T-helper 2 cell treated with Interferon-gamma antibody and Interleukin-4, amounts not matched to agents 5 μg/mL and 100 μg/mL, for 36 hours (primary cell): ENCODE measurements around the gene IP6K3.
A peak's percentile ranks its signal among the peaks of the same experiment; 100 is the strongest.

Experiments
- DNase-seq: peaks from one replicate; pipeline ENCODE4 v3.0.0; 2021; ENCODE audit warnings: low spot score
- H3K27ac Mint-ChIP-seq: one replicate; pipeline ENCODE4 v1.8.0; 2021; ENCODE audit warnings: mild to moderate bottlenecking, mixed read lengths
- H3K27me3 Mint-ChIP-seq: one replicate; pipeline ENCODE4 v1.8.0; 2021; ENCODE audit warnings: low read depth, mixed read lengths
- H3K36me3 Mint-ChIP-seq: one replicate; pipeline ENCODE4 v1.8.0; 2021; ENCODE audit warnings: low read depth, mixed read lengths
- H3K4me1 Mint-ChIP-seq: one replicate; pipeline ENCODE4 v1.8.0; 2021; ENCODE audit warnings: low read depth, mixed read lengths
- H3K4me3 Mint-ChIP-seq: one replicate; pipeline ENCODE4 v1.8.0; 2022; ENCODE audit warnings: mild to moderate bottlenecking, moderate library complexity, mixed read lengths
- H3K9me3 Mint-ChIP-seq: one replicate; pipeline ENCODE4 v1.8.0; 2021; ENCODE audit warnings: mixed read lengths

Gene IP6K3, protein sequence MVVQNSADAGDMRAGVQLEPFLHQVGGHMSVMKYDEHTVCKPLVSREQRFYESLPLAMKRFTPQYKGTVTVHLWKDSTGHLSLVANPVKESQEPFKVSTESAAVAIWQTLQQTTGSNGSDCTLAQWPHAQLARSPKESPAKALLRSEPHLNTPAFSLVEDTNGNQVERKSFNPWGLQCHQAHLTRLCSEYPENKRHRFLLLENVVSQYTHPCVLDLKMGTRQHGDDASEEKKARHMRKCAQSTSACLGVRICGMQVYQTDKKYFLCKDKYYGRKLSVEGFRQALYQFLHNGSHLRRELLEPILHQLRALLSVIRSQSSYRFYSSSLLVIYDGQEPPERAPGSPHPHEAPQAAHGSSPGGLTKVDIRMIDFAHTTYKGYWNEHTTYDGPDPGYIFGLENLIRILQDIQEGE

DNA sequence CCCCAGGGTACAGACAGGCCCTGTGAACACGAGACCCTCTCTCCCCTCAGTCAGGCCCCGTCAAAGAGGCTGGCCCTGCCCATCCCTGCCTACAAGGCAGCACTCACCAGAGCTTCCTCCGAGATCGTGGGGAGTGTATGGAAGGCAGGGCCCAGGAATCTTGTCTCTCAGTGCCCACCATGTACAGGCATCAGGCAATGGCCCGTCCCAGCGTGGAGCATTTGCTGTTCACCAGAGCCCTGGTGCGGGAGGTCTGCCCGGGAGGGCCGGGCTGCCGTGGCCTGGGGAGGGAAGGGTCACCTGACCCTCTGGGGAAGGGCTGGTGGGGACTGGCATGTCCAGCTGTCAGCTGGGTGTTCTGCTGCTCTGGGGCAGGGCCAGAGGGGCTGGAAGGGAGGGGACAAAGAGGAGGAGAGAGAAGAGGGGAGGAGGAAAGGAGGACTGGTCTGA is at the start of gene IP6K3:
TSS of gene IP6K3 (minus strand) at position 255 of the 450 bp plus-strand sequence. CDS start 11,429 bp downstream, outside the sequence.
- peaks cover 5% of the 10 kb centered on the region for H3K27me3 Mint-ChIP-seq
- no peak within 1 kb of the TSS for H3K4me3 Mint-ChIP-seq
- no peaks in the 10 kb centered on the region for H3K36me3 Mint-ChIP-seq
- H3K27ac Mint-ChIP-seq = no peak within 1 kb of the TSS
- no peak for DNase-seq
- no peaks in the 10 kb centered on the region for H3K4me1 Mint-ChIP-seq
- no peaks in the 10 kb centered on the region for H3K9me3 Mint-ChIP-seq

DNA sequence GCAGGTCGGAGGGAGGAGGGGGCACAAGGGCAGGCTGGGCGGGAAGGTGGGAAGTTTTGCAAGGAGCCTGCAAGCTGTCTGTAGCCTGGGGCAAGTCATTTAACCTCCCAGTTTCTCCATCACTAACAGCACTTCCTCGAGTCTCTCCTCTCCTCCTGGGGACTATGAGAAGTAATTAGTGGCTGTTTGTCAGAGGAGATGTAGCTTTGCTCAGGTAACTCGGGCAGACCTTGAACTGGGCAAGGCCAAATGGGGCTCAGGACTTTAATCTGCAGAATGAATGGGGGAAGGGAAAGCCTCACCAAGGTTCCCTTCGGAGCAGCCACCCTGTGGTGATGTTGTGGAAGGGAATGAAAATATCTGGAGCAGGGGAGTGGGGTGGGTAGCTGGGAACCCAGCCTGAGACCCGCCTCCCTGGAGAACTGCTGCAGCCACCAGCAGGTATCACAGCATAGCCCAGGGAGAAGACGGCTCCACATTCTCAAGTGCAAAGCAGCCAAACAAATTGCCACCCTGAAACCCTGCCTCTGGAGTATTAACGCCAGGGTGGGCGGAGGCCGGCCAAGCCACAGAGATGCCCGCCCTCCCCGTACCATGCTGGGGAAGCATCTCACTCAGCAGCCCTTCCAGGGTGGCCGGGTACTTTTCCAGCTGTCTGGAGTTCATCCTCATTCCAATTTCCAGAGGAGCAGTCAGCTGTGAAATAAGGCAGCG is 48.4 kb upstream of the IP6K3 start:
- H3K4me3 Mint-ChIP-seq = no peak overlapping the region
- H3K9me3 Mint-ChIP-seq = no peaks in the 10 kb centered on the region
- H3K27me3 Mint-ChIP-seq = peaks cover 31% of the 10 kb centered on the region
- DNase-seq = no peak
- H3K27ac Mint-ChIP-seq = no peak overlapping the region
- peaks cover 7% of the 10 kb centered on the region for H3K4me1 Mint-ChIP-seq
- H3K36me3 Mint-ChIP-seq = no peaks in the 10 kb centered on the region

DNA sequence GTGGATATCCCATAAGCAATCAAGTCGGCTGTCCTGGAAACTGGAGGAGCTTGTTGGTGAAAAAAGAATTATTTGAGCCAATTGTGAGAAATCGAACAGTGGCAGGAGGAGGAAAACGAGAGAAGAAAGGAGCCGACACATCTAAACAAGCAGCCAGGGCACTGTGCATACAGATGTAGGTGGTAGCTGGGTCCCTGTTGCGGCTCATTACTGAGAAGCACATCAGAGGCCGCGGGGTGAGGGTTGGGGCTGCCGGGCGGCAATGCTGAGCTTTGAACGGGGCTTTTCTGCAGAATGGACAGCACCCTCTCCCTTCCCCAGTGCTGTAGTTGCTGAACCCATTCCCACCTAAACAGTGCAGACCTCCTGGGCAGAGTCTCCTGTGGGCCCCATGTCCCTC is 46.3 kb upstream of the IP6K3 start:
- no peaks in the 10 kb centered on the region for H3K9me3 Mint-ChIP-seq
- no peak overlapping the region for H3K27ac Mint-ChIP-seq
- H3K4me3 Mint-ChIP-seq = no peak overlapping the region
- H3K4me1 Mint-ChIP-seq = peaks cover 13% of the 10 kb centered on the region
- H3K36me3 Mint-ChIP-seq = peaks cover 3% of the 10 kb centered on the region
- DNase-seq = no peak
- H3K27me3 Mint-ChIP-seq = peaks cover 24% of the 10 kb centered on the region

- Mint-ChIP-seq H3K36me3 (peaks cover 8% of the 10 kb centered on the region), H3K4me3 (no peak overlapping the region), H3K4me1 (peaks cover 25% of the 10 kb centered on the region), H3K9me3 (no peaks in the 10 kb centered on the region), H3K27ac (no peak overlapping the region), H3K27me3 (peaks cover 22% of the 10 kb centered on the region)
- no peak for DNase-seq
Observed at GRCh38 chr6:33791620-33792019, 44.9 kb upstream of the IP6K3 start.

- peaks cover 31% of the 10 kb centered on the region for H3K4me1 Mint-ChIP-seq
- DNase-seq = no peak
- no peaks in the 10 kb centered on the region for H3K9me3 Mint-ChIP-seq
- H3K27me3 Mint-ChIP-seq = peaks cover 22% of the 10 kb centered on the region
- peaks cover 14% of the 10 kb centered on the region for H3K36me3 Mint-ChIP-seq
- no peak overlapping the region for H3K27ac Mint-ChIP-seq
- H3K4me3 Mint-ChIP-seq = no peak overlapping the region
Observed at GRCh38 chr6:33790910-33791309, 44.2 kb upstream of the IP6K3 start.

DNA sequence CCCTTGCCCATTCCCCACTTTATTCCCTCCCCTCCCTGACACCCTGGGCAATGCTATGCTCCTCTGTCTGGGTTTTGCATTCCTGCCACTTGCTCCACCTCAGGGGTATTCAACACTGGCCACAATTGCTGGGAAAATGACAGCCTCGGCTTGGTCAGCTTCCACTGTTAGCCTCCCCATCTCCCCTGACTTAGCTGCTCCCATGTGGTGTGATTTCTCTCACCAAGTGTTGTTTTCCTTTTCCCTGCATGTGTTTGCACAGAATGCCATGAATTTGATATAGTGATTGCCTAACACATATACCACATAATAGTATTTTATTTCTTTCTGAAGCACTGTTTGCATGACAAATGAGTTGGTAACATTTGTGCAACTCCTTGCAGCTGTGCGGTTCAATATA is 43.7 kb upstream of the IP6K3 start:
- no peak for DNase-seq
- H3K9me3 Mint-ChIP-seq = no peaks in the 10 kb centered on the region
- H3K27ac Mint-ChIP-seq = peak overlapping the region; percentile 16
- H3K27me3 Mint-ChIP-seq = peaks cover 22% of the 10 kb centered on the region
- peaks cover 16% of the 10 kb centered on the region for H3K36me3 Mint-ChIP-seq
- peaks cover 36% of the 10 kb centered on the region for H3K4me1 Mint-ChIP-seq
- peak overlapping the region; percentile 10 for H3K4me3 Mint-ChIP-seq

DNA sequence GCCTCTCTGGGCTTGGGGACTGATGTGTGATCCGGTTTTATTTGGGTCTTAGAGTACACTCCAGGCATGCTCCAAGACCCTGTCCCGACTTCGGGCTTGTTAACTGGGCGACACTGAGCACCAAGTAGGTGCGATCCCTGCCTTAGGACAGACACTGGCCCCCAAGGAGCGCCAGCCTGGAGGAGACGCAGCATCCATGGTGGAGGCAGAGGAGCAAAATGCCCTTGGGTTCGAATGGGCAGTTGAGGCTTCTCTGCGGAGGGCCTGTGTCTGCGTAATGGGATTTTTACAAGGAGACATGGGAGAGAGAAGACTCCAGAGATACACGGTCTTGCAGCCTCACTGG is 42.8 kb upstream of the IP6K3 start:
- H3K4me1 Mint-ChIP-seq = peaks cover 43% of the 10 kb centered on the region
- peaks cover 17% of the 10 kb centered on the region for H3K27me3 Mint-ChIP-seq
- peak overlapping the region; percentile 80 for H3K4me3 Mint-ChIP-seq
- no peak for DNase-seq
- H3K36me3 Mint-ChIP-seq = peaks cover 25% of the 10 kb centered on the region
- H3K27ac Mint-ChIP-seq = peak overlapping the region; percentile 81
- no peaks in the 10 kb centered on the region for H3K9me3 Mint-ChIP-seq

- no peaks in the 10 kb centered on the region for H3K9me3 Mint-ChIP-seq
- peak; percentile 93 for DNase-seq
- H3K4me3 Mint-ChIP-seq = peak within 1 kb of the TSS; percentile 96
- H3K27me3 Mint-ChIP-seq = peaks cover 17% of the 10 kb centered on the region
- peak within 1 kb of the TSS; percentile 99 for H3K27ac Mint-ChIP-seq
- peaks cover 30% of the 10 kb centered on the region for H3K36me3 Mint-ChIP-seq
- H3K4me1 Mint-ChIP-seq = peaks cover 43% of the 10 kb centered on the region
Observed at GRCh38 chr6:33788694-33789549, 42.2 kb upstream of the IP6K3 start, which contains the start of gene LEMD2. TSS of gene LEMD2 (minus strand) at chr6:33789130. CDS start at chr6:33789116, 14 bp downstream.

DNA sequence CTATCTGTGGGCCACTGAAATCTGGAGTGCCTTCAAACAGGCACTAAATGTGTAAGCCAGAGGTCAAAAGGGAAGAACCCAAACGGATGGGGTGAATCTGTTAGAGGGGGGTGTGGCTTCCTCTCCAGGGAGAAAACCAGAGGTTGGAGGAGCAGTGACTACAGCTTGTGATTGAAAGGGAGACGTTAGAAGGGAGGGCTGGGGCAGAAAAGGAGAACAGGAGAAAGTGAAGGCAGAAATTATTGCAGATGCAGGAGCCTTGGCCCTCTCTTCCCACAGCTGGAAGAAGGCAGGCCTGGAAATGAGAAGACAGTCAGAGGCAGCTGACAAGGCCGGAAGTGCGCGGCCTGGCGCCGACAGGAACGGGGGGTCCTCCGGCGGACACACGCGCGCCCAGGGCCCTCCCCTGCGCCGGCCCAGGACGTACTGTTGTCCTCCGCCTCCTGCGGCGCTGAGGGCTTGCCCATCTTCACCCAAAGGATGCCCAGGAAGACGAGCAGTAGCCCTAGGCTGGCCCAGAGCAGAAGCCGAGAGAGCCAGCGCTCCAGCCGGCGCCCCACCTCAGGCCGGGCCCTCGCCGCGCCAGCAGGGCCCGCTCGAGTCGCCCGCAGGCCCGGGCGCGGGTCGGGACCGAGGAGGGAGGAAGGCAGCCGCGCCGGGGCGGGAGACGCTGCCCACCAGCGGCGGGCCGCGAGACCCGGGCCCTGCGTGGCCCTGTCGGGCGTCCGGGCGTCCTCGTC is 41.4 kb upstream of the IP6K3 start:
- Mint-ChIP-seq H3K27ac (peak overlapping the region; percentile 99), H3K27me3 (peaks cover 11% of the 10 kb centered on the region), H3K36me3 (peaks cover 38% of the 10 kb centered on the region), H3K4me1 (peaks cover 43% of the 10 kb centered on the region), H3K4me3 (peak overlapping the region; percentile 96), H3K9me3 (no peaks in the 10 kb centered on the region)
- peak; percentile 69 for DNase-seq

- H3K4me1 Mint-ChIP-seq = peaks cover 44% of the 10 kb centered on the region
- peak overlapping the region; percentile 99 for H3K27ac Mint-ChIP-seq
- peaks cover 41% of the 10 kb centered on the region for H3K36me3 Mint-ChIP-seq
- no peaks in the 10 kb centered on the region for H3K9me3 Mint-ChIP-seq
- DNase-seq = no peak
- H3K27me3 Mint-ChIP-seq = peaks cover 8% of the 10 kb centered on the region
- H3K4me3 Mint-ChIP-seq = peak overlapping the region; percentile 96
Observed at GRCh38 chr6:33787346-33787953, 40.7 kb upstream of the IP6K3 start.

DNA sequence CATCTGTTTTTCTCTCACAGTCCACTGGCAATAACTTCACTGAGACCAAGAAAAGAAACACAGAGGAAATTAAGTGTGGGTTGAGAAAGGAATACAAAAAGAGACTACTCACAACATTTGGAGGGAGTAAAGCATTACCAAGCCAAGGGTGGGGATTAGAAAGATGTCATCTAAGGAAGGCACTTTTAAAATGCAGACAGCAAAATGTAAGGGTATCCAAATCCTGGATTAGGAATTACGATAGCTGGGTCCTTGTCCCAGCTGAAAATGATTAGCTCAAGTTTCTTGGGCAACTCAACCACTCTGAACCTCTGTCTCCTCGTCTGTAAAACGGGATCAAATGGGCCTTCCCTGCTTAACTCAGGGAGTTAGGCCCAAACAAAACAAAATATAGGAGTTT is 40.0 kb upstream of the IP6K3 start:
- no peaks in the 10 kb centered on the region for H3K9me3 Mint-ChIP-seq
- H3K27me3 Mint-ChIP-seq = peaks cover 5% of the 10 kb centered on the region
- peak overlapping the region; percentile 96 for H3K4me3 Mint-ChIP-seq
- no peak for DNase-seq
- H3K4me1 Mint-ChIP-seq = peaks cover 47% of the 10 kb centered on the region
- H3K27ac Mint-ChIP-seq = no peak overlapping the region
- peaks cover 46% of the 10 kb centered on the region for H3K36me3 Mint-ChIP-seq

GRCh38 chr6:33785778-33786177 is 39.1 kb upstream of the IP6K3 start:
- H3K4me3 Mint-ChIP-seq = peak overlapping the region; percentile 96
- H3K27ac Mint-ChIP-seq = no peak overlapping the region
- H3K9me3 Mint-ChIP-seq = no peaks in the 10 kb centered on the region
- H3K27me3 Mint-ChIP-seq = no peaks in the 10 kb centered on the region
- H3K4me1 Mint-ChIP-seq = peaks cover 47% of the 10 kb centered on the region
- peaks cover 52% of the 10 kb centered on the region for H3K36me3 Mint-ChIP-seq
- DNase-seq = no peak

GRCh38 chr6:33784787-33785186 is 38.1 kb upstream of the IP6K3 start:
- H3K9me3 Mint-ChIP-seq = no peaks in the 10 kb centered on the region
- no peak overlapping the region for H3K27ac Mint-ChIP-seq
- peaks cover 60% of the 10 kb centered on the region for H3K36me3 Mint-ChIP-seq
- H3K27me3 Mint-ChIP-seq = no peaks in the 10 kb centered on the region
- no peak overlapping the region for H3K4me3 Mint-ChIP-seq
- peaks cover 42% of the 10 kb centered on the region for H3K4me1 Mint-ChIP-seq
- DNase-seq = no peak
